ENCODE measurements around the gene DAB1. TPM values are rescaled to one million over a fixed set of nuclear protein-coding genes. Genes with fewer than 3 reads are reported as not detected.

Gene DAB1
- total and polyA plus RNA-seq, 5 experiments from 2014 or later: 0.16 to 0.53 (median 0.42) TPM; not detected in 2

DNA sequence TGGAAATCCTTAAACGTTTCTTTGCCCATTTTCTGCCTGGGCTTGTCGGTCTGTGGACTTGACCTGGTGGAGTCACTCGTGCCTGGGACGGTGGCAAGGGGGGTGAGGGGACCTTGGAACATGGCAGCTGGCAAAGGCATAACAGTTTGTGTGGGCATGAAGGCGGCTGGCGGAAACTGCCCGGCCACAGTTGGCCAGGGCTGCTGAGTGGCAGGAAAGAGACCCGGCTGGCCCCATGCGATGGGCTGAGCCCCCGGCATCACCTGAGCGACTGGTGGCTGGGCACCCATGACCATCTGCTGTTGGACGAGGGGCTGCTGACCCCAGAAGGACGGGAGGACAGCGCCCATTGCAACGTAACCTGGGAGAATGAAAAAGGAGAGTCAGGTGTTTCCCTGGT, 408.8 kb downstream of the DAB1 start:
- Mint-ChIP-seq H3K27ac (no peak overlapping the region), H3K9me3 (no peaks in the 10 kb centered on the region), H3K36me3 (no peaks in the 10 kb centered on the region), H3K27me3 (peaks cover 0 to 15% (median 4%) of the 10 kb centered on the region in 5 donors), H3K4me1 (no peaks in the 10 kb centered on the region), H3K4me3 (no peak overlapping the region)
- ATAC-seq (no peak), DNase-seq (no peak)
- POLR2A ChIA-PET: no interaction called here

GRCh38 chr1:57013522-57013921, 410.3 kb downstream of the DAB1 start:
- peaks cover 0 to 10% (median 4%) of the 10 kb centered on the region in 5 donors for H3K27me3 Mint-ChIP-seq
- no peak for ATAC-seq
- no peaks in the 10 kb centered on the region for H3K4me1 Mint-ChIP-seq
- no peak for DNase-seq
- POLR2A ChIA-PET: no interaction called here
- no peaks in the 10 kb centered on the region for H3K36me3 Mint-ChIP-seq
- no peak overlapping the region for H3K4me3 Mint-ChIP-seq
- no peak overlapping the region for H3K27ac Mint-ChIP-seq
- no peaks in the 10 kb centered on the region for H3K9me3 Mint-ChIP-seq

GRCh38 chr1:57012315-57012714, 411.5 kb downstream of the DAB1 start:
- Mint-ChIP-seq H3K27ac (no peak overlapping the region), H3K4me3 (no peak overlapping the region), H3K4me1 (no peaks in the 10 kb centered on the region), H3K27me3 (peaks cover 0 to 9% (median 4%) of the 10 kb centered on the region in 5 donors), H3K36me3 (no peaks in the 10 kb centered on the region), H3K9me3 (no peaks in the 10 kb centered on the region)
- POLR2A ChIA-PET: no interaction called here
- no peak for ATAC-seq
- DNase-seq: no peak

GRCh38 chr1:57010511-57010910, 413.3 kb downstream of the DAB1 start:
- no peak for DNase-seq
- no peak overlapping the region for H3K4me3 Mint-ChIP-seq
- no peaks in the 10 kb centered on the region for H3K9me3 Mint-ChIP-seq
- no peak for ATAC-seq
- H3K27me3 Mint-ChIP-seq: peaks cover 2 to 9% (median 4%) of the 10 kb centered on the region in 5 donors
- no peaks in the 10 kb centered on the region for H3K36me3 Mint-ChIP-seq
- no peak overlapping the region for H3K27ac Mint-ChIP-seq
- no peaks in the 10 kb centered on the region for H3K4me1 Mint-ChIP-seq
- POLR2A ChIA-PET: no interaction called here

- Mint-ChIP-seq H3K4me1 (no peaks in the 10 kb centered on the region), H3K27ac (no peak overlapping the region), H3K36me3 (no peaks in the 10 kb centered on the region), H3K27me3 (peaks cover 2 to 9% (median 4%) of the 10 kb centered on the region in 5 donors), H3K4me3 (no peak overlapping the region), H3K9me3 (no peaks in the 10 kb centered on the region)
- POLR2A ChIA-PET: no interaction called here
- DNase-seq (no peak), ATAC-seq (no peak)
Measured at GRCh38 chr1:57007948-57008347, 415.9 kb downstream of the DAB1 start.

DNA sequence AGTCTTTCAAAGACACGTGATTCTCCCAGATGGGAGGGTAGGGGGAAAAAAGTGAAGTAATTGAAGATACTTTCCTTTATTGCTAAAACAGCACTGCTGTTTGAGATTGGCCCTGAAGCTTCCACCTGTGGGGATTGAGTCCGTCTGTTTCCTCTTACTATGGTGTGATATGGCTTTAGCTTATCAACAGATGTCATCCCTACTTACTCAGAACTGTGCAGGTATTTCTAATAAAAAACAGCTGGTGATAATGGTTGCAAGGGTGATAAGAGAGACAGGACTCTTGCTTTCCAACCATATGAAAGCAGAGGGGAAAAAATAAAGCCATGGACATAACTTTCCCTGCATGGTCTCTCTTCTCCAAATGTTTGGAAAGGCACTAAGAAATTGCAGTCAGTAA, 416.4 kb downstream of the DAB1 start:
- Mint-ChIP-seq H3K9me3 (no peaks in the 10 kb centered on the region), H3K27ac (no peak overlapping the region), H3K4me1 (no peaks in the 10 kb centered on the region), H3K36me3 (no peaks in the 10 kb centered on the region), H3K27me3 (peaks cover 2 to 9% (median 4%) of the 10 kb centered on the region in 5 donors), H3K4me3 (no peak overlapping the region)
- POLR2A ChIA-PET: no interaction called here
- no peak for ATAC-seq
- DNase-seq: no peak

DNA sequence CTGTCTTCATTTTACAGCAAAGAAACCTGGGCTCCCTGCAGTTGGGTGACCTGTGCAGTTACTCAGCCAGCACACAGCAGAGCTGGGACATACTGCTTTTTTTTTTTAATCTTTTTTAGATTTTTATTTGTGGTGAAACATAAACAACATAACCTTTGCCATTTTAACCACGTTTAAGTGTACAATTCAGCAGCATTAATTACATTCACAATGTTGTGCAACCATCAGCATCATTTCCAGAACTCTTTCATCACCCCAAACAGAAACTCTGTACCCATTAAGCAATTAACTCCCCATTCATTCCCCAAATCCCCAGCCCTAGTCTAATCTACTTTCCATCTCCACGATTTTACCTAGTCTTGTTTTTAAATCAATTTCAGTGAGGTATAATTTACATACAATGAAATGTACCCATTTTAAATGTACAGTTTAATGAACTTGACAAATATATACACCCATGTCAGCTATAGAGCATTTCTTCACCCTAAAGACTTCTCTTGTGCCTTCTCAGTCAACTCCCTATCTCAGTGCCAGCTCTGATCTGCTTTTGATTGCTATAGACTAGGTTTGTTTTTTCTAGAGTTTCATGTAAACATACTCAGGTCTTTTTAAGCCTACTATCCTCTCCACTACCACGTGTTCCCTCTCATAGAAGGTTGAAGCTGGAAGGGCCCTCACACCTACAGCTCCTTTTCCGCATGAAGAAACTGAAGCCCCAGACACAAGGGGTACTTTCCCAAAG, 420.3 kb downstream of the DAB1 start:
- Mint-ChIP-seq H3K4me3 (no peak overlapping the region), H3K4me1 (no peaks in the 10 kb centered on the region), H3K27ac (no peak overlapping the region), H3K9me3 (peaks cover 0 to 2% (median 0%) of the 10 kb centered on the region in 9 donors), H3K27me3 (peaks cover 2 to 17% (median 5%) of the 10 kb centered on the region in 5 donors), H3K36me3 (no peaks in the 10 kb centered on the region)
- ATAC-seq (no peak), DNase-seq (no peak)
- POLR2A ChIA-PET: no interaction called here

GRCh38 chr1:56995414-56996100, 428.3 kb downstream of the DAB1 start:
- POLR2A ChIA-PET: no interaction called here
- H3K4me1 Mint-ChIP-seq: no peaks in the 10 kb centered on the region
- no peak for ATAC-seq

GRCh38 chr1:56993475-56993874, 430.4 kb downstream of the DAB1 start:
- Mint-ChIP-seq H3K27me3 (peaks cover 0 to 19% (median 8%) of the 10 kb centered on the region in 5 donors), H3K4me3 (no peak overlapping the region), H3K9me3 (peaks cover 0 to 8% (median 0%) of the 10 kb centered on the region in 9 donors), H3K27ac (peak overlapping the region in 1 of 10 donors; percentile 31), H3K36me3 (no peaks in the 10 kb centered on the region), H3K4me1 (no peaks in the 10 kb centered on the region)
- POLR2A ChIA-PET: no interaction called here
- DNase-seq (no peak), ATAC-seq (no peak)

More at GRCh38 chr1:56995414-56996100, 428.3 kb downstream of the DAB1 start:
- H3K36me3 Mint-ChIP-seq: no peaks in the 10 kb centered on the region
- no peak overlapping the region for H3K4me3 Mint-ChIP-seq
- no peak overlapping the region for H3K27ac Mint-ChIP-seq
- no peak for DNase-seq
- H3K9me3 Mint-ChIP-seq: peaks cover 0 to 8% (median 0%) of the 10 kb centered on the region in 9 donors
- peaks cover 0 to 21% (median 8%) of the 10 kb centered on the region in 5 donors for H3K27me3 Mint-ChIP-seq

- ATAC-seq: no peak
- Mint-ChIP-seq H3K27ac (no peak overlapping the region), H3K9me3 (peaks cover 0 to 8% (median 0%) of the 10 kb centered on the region in 9 donors), H3K36me3 (no peaks in the 10 kb centered on the region), H3K27me3 (peaks cover 0 to 19% (median 8%) of the 10 kb centered on the region in 5 donors), H3K4me3 (no peak overlapping the region), H3K4me1 (no peaks in the 10 kb centered on the region)
- POLR2A ChIA-PET: no interaction called here
- DNase-seq: no peak
Measured at GRCh38 chr1:56992318-56993125, 431.3 kb downstream of the DAB1 start.

GRCh38 chr1:56991576-56991975, 432.3 kb downstream of the DAB1 start:
- Mint-ChIP-seq H3K36me3 (no peaks in the 10 kb centered on the region), H3K27me3 (peaks cover 0 to 19% (median 8%) of the 10 kb centered on the region in 5 donors), H3K4me3 (no peak overlapping the region), H3K4me1 (no peaks in the 10 kb centered on the region), H3K9me3 (peaks cover 0 to 8% (median 0%) of the 10 kb centered on the region in 9 donors), H3K27ac (no peak overlapping the region)
- DNase-seq (no peak), ATAC-seq (no peak)
- POLR2A ChIA-PET: no interaction called here

GRCh38 chr1:56986397-56986796, 437.5 kb downstream of the DAB1 start:
- POLR2A ChIA-PET: no interaction called here
- H3K27ac Mint-ChIP-seq: no peak overlapping the region

GRCh38 chr1:56985857-56986256, 438.0 kb downstream of the DAB1 start:
- H3K36me3 Mint-ChIP-seq: no peaks in the 10 kb centered on the region
- peak overlapping the region in 1 of 10 donors; percentile 22 for H3K27ac Mint-ChIP-seq
- H3K4me1 Mint-ChIP-seq: no peaks in the 10 kb centered on the region
- DNase-seq (no peak), ATAC-seq (no peak)
- POLR2A ChIA-PET: no interaction called here
- H3K27me3 Mint-ChIP-seq: peaks cover 0 to 6% (median 2%) of the 10 kb centered on the region in 5 donors
- H3K9me3 Mint-ChIP-seq: no peaks in the 10 kb centered on the region
- H3K4me3 Mint-ChIP-seq: no peak overlapping the region

More at GRCh38 chr1:56986397-56986796, 437.5 kb downstream of the DAB1 start:
- H3K4me3 Mint-ChIP-seq: no peak overlapping the region
- H3K36me3 Mint-ChIP-seq: no peaks in the 10 kb centered on the region
- no peaks in the 10 kb centered on the region for H3K4me1 Mint-ChIP-seq
- DNase-seq (no peak), ATAC-seq (no peak)
- no peaks in the 10 kb centered on the region for H3K9me3 Mint-ChIP-seq
- H3K27me3 Mint-ChIP-seq: peaks cover 0 to 6% (median 2%) of the 10 kb centered on the region in 5 donors

Data from naive thymus-derived CD8-positive, alpha-beta T cell (primary cell).